HG03175 (cell line): Measurements from ENCODE around the gene SRBD1.

Experiments used
- ATAC-seq: cut with Tn5 transposase; IDR thresholded peaks from one replicate; pipeline ENCODE4 v1.9.1; 2021; ENCODE audit warnings: mild to moderate bottlenecking, moderate library complexity; ENCODE audit not compliant: unreplicated experiment

The SRBD1 gene

DNA sequence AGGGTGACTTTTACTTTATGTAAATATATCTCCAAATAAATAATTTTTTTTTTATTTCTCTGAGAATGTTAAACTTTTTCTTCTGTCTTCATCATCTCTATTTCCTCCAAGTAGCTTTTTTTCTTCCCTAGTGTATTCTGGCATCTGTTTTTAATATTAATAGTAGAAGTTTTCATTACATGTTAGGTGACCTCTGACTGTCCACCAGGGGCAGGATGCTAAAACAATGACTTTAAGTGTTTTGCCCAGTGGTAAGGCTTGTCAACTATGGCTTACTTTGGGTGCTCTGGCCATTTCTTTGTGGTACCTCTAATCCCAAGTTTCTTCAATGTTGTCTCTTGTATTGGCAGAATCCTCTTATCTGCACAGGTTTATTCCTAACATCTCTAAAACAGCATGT lies 127.1 kb downstream of the SRBD1 start:
- ATAC-seq: no peak

DNA sequence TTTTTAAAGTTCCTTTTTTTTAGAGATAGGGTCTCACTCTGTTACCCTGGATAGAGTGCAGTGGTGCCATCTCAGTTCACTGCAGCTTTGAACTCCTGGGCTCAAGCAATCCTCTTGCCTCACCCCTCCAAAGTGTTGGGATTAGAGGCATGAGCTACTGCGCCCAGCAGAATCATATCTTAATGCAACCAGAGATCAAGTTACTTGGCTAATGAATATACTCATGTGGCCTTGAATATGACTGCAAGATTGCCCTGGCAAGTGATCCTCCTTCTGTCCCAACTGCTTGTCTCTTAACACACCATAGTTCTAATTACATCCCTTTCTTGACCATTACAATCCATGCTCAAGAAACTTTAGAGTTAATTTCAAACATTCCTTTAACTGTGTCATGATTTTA lies 133.5 kb downstream of the SRBD1 start:
- no peak for ATAC-seq

DNA sequence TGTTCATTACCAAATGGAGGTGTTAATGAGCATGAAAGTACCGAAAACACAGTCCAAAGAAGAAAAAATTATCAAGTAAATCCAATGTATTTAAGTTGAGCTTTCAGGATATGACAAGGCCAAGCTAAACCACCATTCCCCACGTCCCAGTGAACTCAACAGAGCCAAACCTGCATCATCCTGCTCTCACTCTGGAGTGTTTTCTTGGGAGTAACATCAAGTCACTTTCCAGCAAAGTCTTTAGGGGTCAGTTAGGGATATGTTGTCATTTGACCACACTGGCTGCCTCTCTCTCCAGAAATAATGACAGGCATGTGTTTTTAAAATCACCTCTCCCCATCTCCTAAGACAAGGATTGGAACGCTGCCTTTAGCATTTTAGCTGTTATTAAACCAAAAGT lies 140.5 kb downstream of the SRBD1 start:
- ATAC-seq: no peak

GRCh38 chr2:45469314-45470099 lies 141.6 kb downstream of the SRBD1 start:
- no peak for ATAC-seq

DNA sequence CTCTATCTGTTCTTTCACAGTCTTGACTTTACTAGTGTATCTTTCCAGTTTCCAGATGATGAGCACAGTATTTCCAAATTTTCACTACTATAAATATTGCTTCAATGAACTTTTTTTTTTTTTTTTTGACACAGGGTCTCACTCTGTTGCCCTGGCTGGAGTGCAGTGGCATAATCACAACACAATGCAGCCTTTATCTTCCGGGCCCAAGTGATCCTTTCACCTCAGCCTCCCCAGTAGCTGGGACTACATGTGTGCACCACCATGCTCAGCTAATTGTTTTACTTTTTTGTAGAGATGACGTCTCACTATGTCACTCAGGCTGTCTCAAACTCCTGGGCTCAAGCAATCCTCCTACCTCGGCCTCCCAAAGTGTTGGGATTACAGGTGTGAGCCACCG lies 142.8 kb downstream of the SRBD1 start:
- ATAC-seq: no peak

DNA sequence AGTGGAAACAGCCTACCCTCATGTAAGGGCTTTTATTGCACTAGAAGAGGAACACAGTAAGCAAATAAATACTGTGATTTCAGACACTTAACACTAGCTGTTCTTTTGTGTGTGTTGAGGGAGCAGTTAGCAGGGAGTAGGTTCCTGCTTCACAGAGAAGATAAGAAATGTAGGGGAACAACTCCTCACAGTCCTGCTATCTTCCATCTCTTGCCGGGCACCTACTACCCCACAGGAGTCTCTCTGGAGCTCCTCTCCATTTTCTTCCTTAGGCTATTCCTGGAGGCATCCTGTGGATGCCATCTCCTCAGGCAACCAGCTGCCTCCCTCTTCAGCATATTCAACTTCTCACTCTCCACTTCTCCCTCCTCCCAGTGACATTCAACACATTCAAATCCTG lies 145.0 kb downstream of the SRBD1 start:
- no peak for ATAC-seq

- no peak for ATAC-seq
These were observed 150.2 kb downstream of the SRBD1 start for GRCh38 chr2:45460825-45461224.

DNA sequence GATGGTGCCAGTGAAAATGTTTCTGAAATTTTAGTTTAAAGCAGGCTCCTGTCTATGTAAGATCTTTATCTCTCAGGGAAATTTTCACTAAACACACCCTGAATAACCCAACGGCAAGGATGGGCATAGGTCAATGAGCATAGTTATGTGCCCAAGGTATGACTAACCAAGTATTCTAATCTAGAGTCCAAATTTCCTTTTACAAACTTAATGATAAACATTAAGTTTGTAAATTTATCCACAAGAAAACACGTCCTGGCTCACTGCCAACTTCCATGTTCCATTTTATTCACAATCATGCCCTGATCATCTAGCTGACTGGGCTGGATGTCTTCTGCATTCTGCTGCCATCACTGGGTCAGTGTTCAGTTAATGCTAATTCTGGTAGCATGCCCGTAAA lies 151.2 kb downstream of the SRBD1 start:
- ATAC-seq: no peak

GRCh38 chr2:45458909-45459563 lies 152.0 kb downstream of the SRBD1 start:
- no peak for ATAC-seq

DNA sequence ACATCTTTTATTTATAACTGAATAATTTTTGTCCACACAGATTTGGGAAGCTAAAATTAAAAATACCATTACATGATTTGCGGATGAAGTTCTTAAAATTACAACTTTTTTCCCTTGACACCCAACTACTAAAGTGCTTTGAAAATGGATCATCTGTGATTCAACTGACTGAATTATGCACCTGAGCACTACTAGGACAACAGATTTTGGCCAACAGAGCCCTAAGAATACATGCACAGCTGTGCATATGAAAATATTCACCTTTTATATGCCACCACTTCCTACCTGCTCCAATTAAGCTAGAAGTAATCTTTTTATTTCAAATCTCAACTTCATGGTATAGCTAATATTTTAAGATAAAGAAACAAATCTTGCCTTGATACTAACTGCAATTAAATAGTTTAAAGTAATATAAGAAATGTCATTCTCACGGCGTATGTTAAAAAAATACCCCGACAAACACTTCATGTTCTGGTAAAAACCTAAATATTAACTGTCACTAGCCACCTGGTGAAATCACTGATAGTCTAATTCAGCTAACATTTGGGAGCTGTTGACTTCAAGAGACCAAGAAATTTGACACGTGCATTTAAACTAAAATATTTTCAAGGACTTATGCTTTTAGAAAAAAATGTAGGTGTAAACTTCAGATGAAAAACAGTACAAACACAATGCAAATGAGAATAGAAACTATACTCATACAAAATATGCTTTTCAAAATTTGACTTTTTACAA lies 153.7 kb downstream of the SRBD1 start:
- ATAC-seq: no peak

DNA sequence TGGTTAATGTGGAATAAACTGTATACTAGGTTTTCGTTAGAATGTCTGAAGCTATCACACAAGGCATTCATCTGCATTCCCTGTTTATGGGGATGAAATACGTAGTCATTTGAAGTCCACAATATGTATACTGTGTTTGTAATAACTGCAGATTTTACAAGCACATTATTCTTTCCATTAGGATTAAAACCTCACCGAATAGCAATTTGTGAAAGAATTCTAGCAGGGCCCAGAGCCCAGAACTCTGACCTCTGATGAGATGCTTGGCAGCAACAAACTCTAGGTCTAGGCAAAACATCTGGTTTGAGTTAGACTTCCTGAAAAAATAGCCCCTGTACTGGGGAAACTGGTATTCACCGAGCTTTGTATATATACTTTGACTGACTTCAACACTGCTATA lies 158.2 kb downstream of the SRBD1 start:
- no peak for ATAC-seq

- ATAC-seq: no peak
These were observed 160.4 kb downstream of the SRBD1 start for GRCh38 chr2:45450634-45451033.

- no peak for ATAC-seq
These were observed 162.8 kb downstream of the SRBD1 start for GRCh38 chr2:45448217-45448616.

- ATAC-seq: no peak
These were observed 165.1 kb downstream of the SRBD1 start for GRCh38 chr2:45446016-45446415.

GRCh38 chr2:45445037-45445436 lies 166.0 kb downstream of the SRBD1 start:
- ATAC-seq: no peak

DNA sequence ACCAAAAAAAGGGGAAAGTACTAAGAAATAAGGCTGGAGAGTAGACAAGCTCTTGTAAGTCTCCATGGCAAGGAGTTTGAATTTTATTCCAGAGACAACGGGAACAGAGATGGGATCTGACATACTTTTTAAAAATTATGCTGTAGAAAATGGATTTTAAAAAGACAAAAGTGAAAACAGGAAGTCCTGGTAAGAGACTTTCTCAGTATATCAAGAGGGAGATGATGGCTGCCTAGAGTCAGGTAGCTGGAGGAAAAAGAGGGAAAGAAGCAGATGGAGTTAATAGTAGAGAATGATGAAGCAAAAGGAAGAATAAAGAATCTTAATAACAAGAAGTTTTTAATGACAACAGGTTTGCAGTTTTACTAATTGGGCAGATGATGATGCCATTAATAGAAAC lies 168.1 kb downstream of the SRBD1 start:
- no peak for ATAC-seq

- ATAC-seq: no peak
These were observed 169.0 kb downstream of the SRBD1 start for GRCh38 chr2:45442026-45442425.

DNA sequence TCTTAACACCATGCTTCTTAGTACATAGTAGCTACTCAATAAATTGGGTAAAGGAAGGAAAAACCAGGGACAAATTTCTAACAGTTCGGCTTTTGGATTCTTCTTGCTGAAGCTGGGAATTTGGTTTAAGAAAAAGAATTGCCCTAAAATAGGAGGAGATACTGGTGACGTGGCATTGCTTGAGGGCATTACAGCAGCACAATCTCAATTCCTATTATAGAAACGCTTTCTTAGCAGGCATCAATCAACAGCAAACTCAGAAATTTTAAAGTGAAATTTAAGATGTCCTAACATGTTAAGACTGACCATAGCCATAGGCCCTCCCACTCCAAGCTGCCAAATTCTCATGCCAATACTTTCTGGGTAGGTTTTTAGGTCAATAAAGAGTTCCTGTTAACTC lies 169.5 kb downstream of the SRBD1 start:
- no peak for ATAC-seq

DNA sequence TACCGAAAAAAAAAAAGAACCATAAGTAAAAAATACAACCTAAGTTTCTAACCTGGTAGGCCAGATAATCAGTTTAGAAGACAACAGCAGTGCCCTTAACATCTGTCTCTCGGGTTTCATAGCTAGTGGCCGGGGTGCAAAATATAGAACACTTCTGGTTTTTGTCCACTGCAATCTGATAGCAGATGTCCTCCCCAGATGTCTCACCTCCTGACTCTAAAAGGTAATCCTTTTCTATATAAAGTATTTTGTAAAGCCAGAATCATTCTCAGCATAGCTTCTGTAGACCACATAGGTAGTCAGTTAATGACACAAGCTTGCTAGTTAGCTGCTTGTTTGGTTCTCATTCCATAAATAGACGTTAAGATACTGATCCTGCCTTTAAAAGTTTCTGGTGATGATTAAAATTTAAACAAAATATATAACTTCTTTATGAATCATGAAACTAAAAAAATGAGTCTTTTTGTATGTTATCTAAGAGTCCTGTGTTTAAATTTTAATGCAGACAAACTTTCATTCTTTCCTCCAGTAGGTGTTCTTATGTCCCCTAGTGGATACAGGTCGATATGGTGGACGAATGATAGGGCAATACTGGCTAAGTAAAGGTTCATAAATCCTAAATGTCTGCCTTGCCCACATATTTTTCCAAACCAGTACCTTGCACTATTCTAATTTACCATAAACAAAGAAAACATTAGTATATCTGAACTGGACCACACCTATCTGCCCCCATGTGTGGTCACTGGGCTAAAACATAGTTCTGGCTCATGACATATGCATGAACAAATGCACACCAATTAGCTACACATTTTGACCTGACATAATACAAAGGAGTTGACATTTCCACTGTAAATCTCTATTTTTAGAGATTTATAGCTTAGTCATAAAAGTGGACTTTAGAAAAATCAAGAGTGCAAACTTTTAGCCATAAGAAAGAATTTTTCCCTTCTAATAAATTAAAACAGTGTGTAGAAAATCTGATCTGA lies 171.0 kb downstream of the SRBD1 start:
- peak; percentile 80 for ATAC-seq

GRCh38 chr2:45438872-45439665 lies 172.0 kb downstream of the SRBD1 start:
- peak; percentile 57 for ATAC-seq
